GM23338 (cell line): ENCODE data around the gene NRCAM. TPM values are rescaled to one million over a fixed set of nuclear protein-coding genes. Genes with fewer than 3 reads are reported as not detected.

Experiments
- ATAC-seq: fragments of 200-7000 bp; cut with Tn5 transposase; 3 replicates; pipeline ENCODE4 v1.9.1; 2020
- DNase-seq: peaks from one replicate; pipeline ENCODE4 v3.0.0-alpha.2; 2015; ENCODE audit warnings: low spot score
- H2AFZ ChIP-seq: fragments of 200-600 bp; sonication (generic); 2 replicates; pipeline ENCODE4 v1.8.0; 2016; ENCODE audit warnings: antibody characterized with exemption, mild to moderate bottlenecking, moderate library complexity
- H3F3A ChIP-seq: fragments of 200-600 bp; sonication (generic); replicated peaks from 2 replicates; pipeline ENCODE4 v1.8.0; 2017; ENCODE audit warnings: antibody characterized with exemption, mixed run types, low read depth
- H3K27ac ChIP-seq: fragments of 200-600 bp; sonication (generic); 2 replicates; pipeline ENCODE4 v1.6.1; 2016; ENCODE audit warnings: low read depth
- H3K27me3 ChIP-seq: fragments of 200-600 bp; sonication (generic); 2 replicates; pipeline ENCODE4 v1.8.0; 2016; ENCODE audit warnings: mild to moderate bottlenecking, mixed run types, moderate library complexity; ENCODE audit not compliant: insufficient read depth
- H3K36me3 ChIP-seq: fragments of 200-600 bp; sonication (generic); 2 replicates; pipeline ENCODE4 v1.8.0; 2016; ENCODE audit warnings: mild to moderate bottlenecking; ENCODE audit not compliant: insufficient read depth
- H3K4me1 ChIP-seq: fragments of 200-600 bp; sonication (generic); 2 replicates; pipeline ENCODE4 v1.8.0; 2016; ENCODE audit warnings: mild to moderate bottlenecking, moderate library complexity; ENCODE audit not compliant: insufficient read depth
- H3K4me2 ChIP-seq: fragments of 200-600 bp; sonication (generic); 2 replicates; pipeline ENCODE4 v1.7.1; 2017; ENCODE audit warnings: mixed run types
- H3K4me3 ChIP-seq: fragments of 200-600 bp; sonication (generic); 2 replicates; pipeline ENCODE4 v1.6.1; 2016; ENCODE audit warnings: mixed run types
- H3K79me2 ChIP-seq: fragments of 200-600 bp; sonication (generic); replicated peaks from 2 replicates; pipeline ENCODE4 v1.8.0; 2017; ENCODE audit warnings: mild to moderate bottlenecking; ENCODE audit not compliant: insufficient read depth
- H3K9me2 ChIP-seq: fragments of 200-600 bp; sonication (generic); 2 replicates; pipeline ENCODE4 v1.8.0; 2017; ENCODE audit not compliant: insufficient read depth
- H4K20me1 ChIP-seq: fragments of 200-600 bp; sonication (generic); replicated peaks from 2 replicates; pipeline ENCODE4 v1.8.0; 2017; ENCODE audit warnings: mild to moderate bottlenecking; ENCODE audit not compliant: insufficient read depth
- H3K27ac Mint-ChIP-seq: 2 replicates; pipeline ENCODE4 v1.8.0; 2020; ENCODE audit warnings: inconsistent platforms, mild to moderate bottlenecking, moderate library complexity, mixed read lengths
- H3K27me3 Mint-ChIP-seq: 3 replicates; pipeline ENCODE4 v1.8.0; 2022; ENCODE audit warnings: low read depth, mild to moderate bottlenecking, moderate library complexity, mixed read lengths, inconsistent platforms; ENCODE audit not compliant: insufficient read depth, poor library complexity
- H3K36me3 Mint-ChIP-seq: 3 replicates; pipeline ENCODE4 v1.8.0; 2021; ENCODE audit warnings: low read depth, mild to moderate bottlenecking, inconsistent platforms, moderate library complexity, mixed read lengths
- H3K4me1 Mint-ChIP-seq: 3 replicates; pipeline ENCODE4 v1.8.0; 2020; ENCODE audit warnings: mild to moderate bottlenecking, inconsistent platforms, mixed read lengths
- H3K4me3 Mint-ChIP-seq: 3 replicates; pipeline ENCODE4 v1.8.0; 2021; ENCODE audit warnings: moderate library complexity, mild to moderate bottlenecking, inconsistent platforms, mixed read lengths
- H3K9me3 Mint-ChIP-seq: 3 replicates; pipeline ENCODE4 v1.8.0; 2020; ENCODE audit warnings: moderate library complexity, mild to moderate bottlenecking, inconsistent platforms, mixed read lengths
- CREB1 ChIP-seq: fragments of 250-450 bp; sonication (Bioruptor Pico); IDR thresholded peaks from 2 replicates; pipeline ENCODE4 v1.5.0; 2020; ENCODE audit warnings: low read depth, mild to moderate bottlenecking, moderate library complexity
- CTCF ChIP-seq, 2 experiments: fragments of 200-600 bp in 1 of 2; sonication (generic) in 1 of 2; conservative IDR thresholded peaks; 2 replicates each; pipeline versions ENCODE4 v1.5.1 to v1.6.1; 2016 to 2017; ENCODE audit warnings: antibody characterized with exemption in 2 of 2, low read depth in 2 of 2, mild to moderate bottlenecking in 2 of 2, moderate library complexity in 1 of 2
- EZH2phosphoT487 ChIP-seq: fragments of 200-600 bp; sonication (generic); IDR thresholded peaks from one replicate; pipeline ENCODE4 v1.8.1; 2018; ENCODE audit warnings: antibody characterized with exemption; ENCODE audit not compliant: unreplicated experiment
- JUNB ChIP-seq: IDR thresholded peaks from one replicate; pipeline ENCODE4 v1.6.1; 2016; ENCODE audit warnings: antibody characterized with exemption; ENCODE audit not compliant: unreplicated experiment
- POLR2AphosphoS5 ChIP-seq: IDR thresholded peaks from 2 replicates; pipeline ENCODE4 v1.6.1; 2016; ENCODE audit warnings: antibody characterized with exemption, low read depth
- ZNF114 ChIP-seq: fragments of 250-450 bp; sonication (Bioruptor Pico); IDR thresholded peaks from 2 replicates; pipeline ENCODE4 v1.5.0; 2020; ENCODE audit warnings: mild to moderate bottlenecking, moderate library complexity
- ZNF331 ChIP-seq: fragments of 250-450 bp; sonication (Bioruptor Pico); IDR thresholded peaks from 2 replicates; pipeline ENCODE4 v1.5.0; 2020; ENCODE audit warnings: low read depth, mild to moderate bottlenecking, moderate library complexity
- ZNF462 ChIP-seq: fragments of 250-450 bp; sonication (Bioruptor Pico); IDR thresholded peaks from 2 replicates; pipeline ENCODE4 v1.5.0; 2020; ENCODE audit warnings: mild to moderate bottlenecking, moderate library complexity
- polyA plus RNA-seq: library from polyadenylated mRNA; unstranded; fragments of >200 nt; fragmentation: Nextera tagmentation; extraction: Ambion mirVana; gene quantifications from 2 replicates; pipeline ENCODE4 v1.2.1, GENCODE V29; 2016
- total RNA-seq: library from RNA; depleted of rRNA; stranded (reverse); fragments of >200 nt; shearing (Covaris generic); gene quantifications from 2 replicates; pipeline ENCODE4 v1.2.3, GENCODE V29; 2014

NRCAM gene
- total and polyA plus RNA-seq, 2 experiments from 2014 or later = 2.5 to 6.8 TPM

- TF ChIP-seq POLR2AphosphoS5 (no peak), ZNF114 (no peak), ZNF462 (CRISPR knock-in tag) (no peak), JUNB (no peak), EZH2phosphoT487 (no peak), ZNF331 (CRISPR knock-in tag) (no peak)
Measured at GRCh38 chr7:108193594-108194498, 262.4 kb downstream of the NRCAM start (continued).

DNA sequence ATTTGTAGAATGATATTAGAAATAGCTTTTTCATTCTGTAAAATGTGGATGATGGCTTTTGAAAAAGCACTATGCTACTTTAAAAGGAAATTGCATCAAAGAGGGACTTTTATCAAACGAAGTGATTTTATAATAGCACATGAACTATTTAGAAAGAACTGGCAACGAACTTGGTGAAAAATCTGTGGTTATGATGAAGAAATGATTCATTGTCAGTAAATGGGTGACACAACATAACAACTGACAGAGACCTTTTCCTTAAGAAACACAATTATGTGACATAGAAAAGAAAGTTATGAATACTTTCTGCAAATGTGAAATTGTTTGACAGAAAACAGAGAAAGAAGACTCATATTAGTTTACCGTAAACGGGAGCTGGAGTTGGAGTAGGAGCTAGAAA is 265.3 kb downstream of the NRCAM start:
- Mint-ChIP-seq H3K27me3 (peaks cover 2% of the 10 kb centered on the region), H3K27ac (no peak overlapping the region), H3K36me3 (peaks cover 18% of the 10 kb centered on the region; the same call in 2 of the 3 replicates), H3K4me3 (no peak overlapping the region), H3K9me3 (peaks cover 12% of the 10 kb centered on the region), H3K4me1 (peaks cover 19% of the 10 kb centered on the region)
- H3K4me1 ChIP-seq = peaks cover 5% of the 10 kb centered on the region; the same call in 1 of the 2 replicates
- H2AFZ ChIP-seq = no peak overlapping the region
- H3K4me2 ChIP-seq = no peak overlapping the region
- H3F3A ChIP-seq = no peaks in the 10 kb centered on the region
- H3K36me3 ChIP-seq = no peaks in the 10 kb centered on the region
- no peak overlapping the region for H3K27ac ChIP-seq
- no peaks in the 10 kb centered on the region for H3K9me2 ChIP-seq
- H4K20me1 ChIP-seq = no peaks in the 10 kb centered on the region
- no peak overlapping the region for H3K4me3 ChIP-seq
- DNase-seq = no peak
- no peaks in the 10 kb centered on the region for H3K27me3 ChIP-seq
- no peaks in the 10 kb centered on the region for H3K79me2 ChIP-seq
- ATAC-seq = no peak
- TF ChIP-seq CTCF (conservative IDR thresholded peaks at IDR 0.05; ENCODE audit: low read depth in 2 of 2) (no peak), JUNB (no peak), CREB1 (CRISPR knock-in tag) (no peak)
